GM18861 (cell line): Measurements from ENCODE around the gene PET117.
"Not testable (repeated sequence)": the region's sequence is repeated elsewhere in the genome, so short reads cannot be mapped to it uniquely, and the experiment has no call there.

Source experiments
- ATAC-seq: cut with Tn5 transposase; IDR thresholded peaks from one replicate; pipeline ENCODE4 v1.9.1; 2021; ENCODE audit not compliant: unreplicated experiment

Gene PET117

DNA sequence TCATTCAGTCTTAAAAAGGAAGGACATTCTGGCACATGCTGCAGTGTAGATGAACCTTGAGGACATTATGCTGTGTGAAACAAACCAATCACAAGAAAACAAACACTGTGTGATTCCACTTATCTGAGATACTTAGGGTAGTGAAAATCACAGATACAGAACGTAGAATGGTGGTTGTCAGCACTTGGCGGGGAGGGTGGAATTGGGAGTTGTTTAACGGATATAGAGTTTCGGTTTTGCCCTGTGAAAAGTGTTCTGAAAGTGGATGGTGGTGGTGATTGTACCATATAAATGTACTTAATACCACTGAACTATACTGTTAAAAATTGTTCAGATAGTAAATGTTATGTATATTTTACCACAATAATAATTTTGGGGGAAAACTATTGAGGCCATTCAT is 18.4 kb downstream of the PET117 start:
- ATAC-seq, result no peak

DNA sequence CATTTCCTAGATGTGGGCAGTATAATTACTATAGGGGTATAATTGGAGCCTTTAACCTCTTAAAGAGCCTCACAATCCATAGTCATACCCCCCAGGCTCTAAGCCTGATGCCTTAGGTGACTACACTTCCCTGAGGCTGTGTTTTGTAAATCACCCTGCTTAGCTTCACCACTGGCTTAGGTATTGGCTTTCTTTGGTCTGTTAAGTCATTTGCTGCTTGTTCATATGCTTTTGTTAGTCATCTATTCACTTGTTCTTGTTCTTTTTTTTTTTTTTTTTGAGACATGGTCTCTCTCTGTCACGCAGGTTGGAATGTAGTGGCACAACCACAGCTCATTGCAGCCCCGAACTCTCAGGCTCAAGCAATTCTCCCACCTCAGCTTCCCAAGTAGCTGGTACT is 26.7 kb downstream of the PET117 start:
- no peak for ATAC-seq

DNA sequence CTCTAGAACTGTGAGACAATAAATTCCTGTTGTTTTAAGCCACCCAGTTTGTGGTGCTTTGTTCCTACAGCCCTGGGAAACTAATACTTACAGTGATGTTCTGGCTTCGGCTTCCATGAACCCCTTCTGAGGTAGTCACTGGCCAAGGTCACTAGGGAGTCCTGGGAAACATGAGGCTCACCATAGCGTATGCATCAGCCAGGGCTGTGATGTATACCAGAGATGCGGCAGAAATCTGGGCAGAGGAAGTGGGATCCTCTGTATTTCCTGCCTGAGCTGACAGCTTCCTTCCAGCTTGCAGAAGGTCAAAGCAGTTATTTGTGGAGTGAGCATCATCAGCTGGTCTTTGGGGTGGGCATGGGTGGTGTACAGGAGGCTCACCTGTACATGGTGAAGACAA is 27.9 kb downstream of the PET117 start:
- no peak for ATAC-seq

DNA sequence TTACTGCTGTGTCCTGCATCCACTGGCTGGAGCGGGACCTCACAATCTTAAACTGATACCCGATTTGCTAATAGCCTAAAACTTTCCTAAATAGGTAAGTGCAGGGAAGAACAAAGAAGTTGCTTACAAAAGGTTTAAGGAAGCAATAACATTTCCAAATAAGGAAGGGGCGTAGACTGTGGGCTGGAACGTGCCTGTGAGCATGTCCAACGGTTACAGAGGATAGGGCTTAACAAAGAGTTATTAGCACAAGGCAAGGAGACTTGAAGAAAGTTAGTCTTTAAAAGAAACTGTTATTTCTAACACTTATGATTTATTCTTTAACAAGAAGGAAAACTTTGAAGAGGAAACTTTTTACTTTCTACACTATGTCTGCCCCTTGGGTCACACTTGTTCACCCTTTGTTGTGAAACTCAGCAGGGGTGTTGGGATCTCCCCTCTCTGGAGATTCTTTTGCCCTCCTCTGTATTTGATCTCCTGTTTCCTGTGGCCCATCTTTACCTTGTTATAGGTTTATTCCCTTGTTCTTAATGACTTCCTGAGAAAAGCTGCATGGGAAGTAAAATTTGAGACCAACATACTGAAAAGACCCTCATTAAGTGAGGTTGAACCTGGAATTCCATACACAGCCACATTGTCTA is 28.7 kb downstream of the PET117 start:
- no peak for ATAC-seq

DNA sequence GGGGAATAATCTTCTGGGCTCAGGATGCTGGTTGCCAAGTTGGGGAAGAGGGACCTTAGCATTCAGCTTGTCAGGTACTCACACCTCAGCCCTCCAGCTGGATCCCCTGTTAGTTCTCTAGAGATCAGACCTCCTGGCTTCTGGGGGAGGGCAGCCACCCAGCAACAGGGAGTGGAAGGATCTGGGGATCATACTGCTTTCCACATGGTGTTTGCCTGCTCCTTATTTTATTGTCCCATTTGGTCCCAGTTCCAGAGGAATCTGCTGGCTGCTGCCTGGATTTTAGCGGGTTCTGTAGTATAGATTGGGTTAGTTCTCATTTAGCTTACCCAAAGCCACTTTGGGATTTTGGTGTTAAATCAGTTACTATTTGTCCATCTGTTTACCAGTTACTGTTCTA is 29.3 kb downstream of the PET117 start:
- ATAC-seq, result no peak

DNA sequence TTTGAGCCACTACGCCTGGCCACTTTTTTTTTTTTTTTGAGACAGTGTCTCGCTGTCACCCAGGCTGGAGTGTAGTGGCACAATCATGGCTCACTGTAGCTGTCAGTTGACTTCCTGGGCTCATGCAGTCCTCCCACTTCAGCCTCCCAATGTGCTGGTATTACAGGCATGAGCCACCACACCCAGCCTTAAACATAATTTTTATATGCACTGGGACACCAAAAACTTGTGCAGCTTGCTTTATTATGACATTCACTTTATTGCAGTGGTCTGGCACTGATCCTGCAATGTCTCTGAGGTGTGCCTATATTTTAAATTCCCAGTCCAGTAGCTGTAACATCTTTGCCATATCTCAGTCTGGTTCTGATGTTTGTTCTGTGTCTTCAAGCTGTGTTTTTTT is 34.7 kb downstream of the PET117 start:
- no peak for ATAC-seq

DNA sequence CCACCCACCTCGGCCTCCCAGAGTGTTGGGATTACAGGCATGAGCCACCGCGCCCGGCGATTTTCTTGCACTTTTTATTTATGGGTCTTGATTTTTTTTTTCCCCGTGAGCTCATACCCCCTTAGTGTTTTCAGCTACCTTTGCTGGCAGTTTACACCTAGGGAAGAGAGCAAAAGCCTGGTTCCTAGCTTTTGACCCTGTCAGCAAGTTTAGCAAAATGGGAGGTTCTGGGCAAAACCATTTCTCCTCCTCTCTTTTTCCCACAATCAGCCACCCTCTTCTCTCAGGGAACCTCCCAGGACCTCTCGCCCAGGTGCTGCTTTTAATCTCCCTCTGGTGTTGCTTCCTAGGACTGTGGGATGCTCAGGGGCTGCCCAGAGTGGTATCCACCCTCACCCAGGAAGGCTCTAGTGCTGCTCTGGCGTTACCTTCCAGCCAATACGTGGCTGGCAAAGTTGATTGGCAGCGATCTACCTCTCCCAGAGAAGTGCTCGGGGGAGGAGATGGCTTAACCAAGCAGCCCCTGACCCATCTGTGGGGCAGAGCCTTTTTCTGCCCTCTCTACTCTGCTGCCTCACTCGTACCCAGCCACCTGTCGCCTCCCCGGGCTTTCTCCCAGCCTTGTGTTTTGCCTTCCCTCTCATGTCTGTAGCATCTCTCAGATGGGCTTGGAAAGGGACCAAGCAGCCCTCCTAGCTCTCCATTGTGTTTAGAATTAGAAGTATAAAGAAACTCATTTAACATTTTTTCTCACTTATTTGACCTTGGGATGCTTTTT is 37.4 kb downstream of the PET117 start:
- no peak for ATAC-seq

DNA sequence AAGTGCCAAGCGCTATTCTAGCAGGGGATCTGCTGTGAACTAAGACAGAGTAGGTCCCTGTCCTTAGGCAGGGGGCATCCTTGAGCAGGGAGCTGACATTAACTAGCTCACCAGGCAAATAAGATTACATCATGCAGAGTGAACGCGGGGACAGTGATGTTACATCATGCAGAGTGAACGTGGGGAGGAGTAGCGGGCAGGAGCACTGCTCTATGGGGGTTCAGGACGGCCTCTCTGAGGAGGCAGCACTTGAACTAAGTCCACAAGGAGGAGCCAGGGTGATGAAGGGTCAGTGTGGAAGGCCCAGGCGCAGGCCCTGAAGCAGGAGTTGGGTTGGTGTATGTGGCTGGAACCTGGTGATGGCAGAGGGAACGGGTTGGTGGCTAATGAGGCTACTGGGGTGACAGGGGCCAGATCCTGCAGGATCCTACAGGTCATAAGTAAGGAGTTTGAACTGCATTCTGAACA is 38.7 kb downstream of the PET117 start:
- no peak for ATAC-seq

DNA sequence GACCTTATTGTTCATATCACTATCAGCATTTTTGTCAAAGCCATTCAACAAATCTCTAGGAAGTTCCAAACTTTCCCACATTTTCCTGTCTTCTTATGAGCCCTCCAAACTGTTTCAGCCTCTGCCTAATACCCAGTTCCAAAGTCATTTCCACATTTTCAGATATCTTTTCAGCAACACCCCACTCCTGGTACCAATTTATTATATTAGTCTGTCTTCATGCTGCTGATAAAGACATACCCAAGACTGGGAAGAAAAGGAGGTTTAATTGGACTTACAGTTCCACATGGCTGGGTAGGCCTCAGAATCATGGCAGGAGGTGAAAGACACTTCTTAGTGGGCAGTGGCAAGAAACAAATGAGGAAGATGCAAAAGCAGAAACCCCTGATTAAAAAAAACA is 42.7 kb downstream of the PET117 start:
- ATAC-seq, result not testable (repeated sequence)

DNA sequence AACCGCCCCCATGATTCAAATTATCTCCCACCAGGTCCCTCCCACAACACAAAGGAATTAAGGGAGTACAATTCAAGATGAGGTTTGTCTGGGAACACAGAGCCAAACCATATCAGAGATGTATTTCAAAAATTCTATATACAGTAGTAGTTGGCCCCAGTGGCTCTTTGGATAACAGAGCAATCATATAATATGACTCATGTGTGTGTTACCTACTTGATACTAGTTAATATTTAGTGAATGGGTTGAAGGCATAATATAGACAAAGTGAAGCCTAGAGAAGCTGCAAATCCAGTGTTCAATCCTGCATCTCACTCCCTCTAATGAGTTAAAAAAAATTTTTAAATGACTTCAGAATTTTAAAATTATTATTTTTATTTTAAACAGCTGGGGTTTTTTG is 43.2 kb downstream of the PET117 start:
- no peak for ATAC-seq

DNA sequence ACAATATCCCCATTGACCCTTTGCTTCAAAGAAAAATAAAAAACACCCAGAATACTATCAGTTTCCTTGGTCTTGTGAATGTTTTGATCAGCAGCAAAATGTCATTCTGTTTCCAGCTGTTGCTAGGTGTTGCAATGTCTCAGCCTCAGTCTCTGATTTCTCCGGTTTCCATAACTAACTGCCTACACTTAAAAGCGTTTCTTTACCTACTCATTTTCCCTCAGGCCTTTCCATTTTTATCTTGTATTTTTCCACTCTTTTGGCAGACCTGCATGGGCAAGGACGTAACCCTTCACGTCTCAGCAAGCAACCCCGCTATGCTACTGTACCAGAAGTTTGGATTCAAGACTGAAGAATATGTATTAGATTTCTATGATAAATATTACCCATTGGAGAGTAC is 49.4 kb downstream of the PET117 start:
- ATAC-seq, result no peak

DNA sequence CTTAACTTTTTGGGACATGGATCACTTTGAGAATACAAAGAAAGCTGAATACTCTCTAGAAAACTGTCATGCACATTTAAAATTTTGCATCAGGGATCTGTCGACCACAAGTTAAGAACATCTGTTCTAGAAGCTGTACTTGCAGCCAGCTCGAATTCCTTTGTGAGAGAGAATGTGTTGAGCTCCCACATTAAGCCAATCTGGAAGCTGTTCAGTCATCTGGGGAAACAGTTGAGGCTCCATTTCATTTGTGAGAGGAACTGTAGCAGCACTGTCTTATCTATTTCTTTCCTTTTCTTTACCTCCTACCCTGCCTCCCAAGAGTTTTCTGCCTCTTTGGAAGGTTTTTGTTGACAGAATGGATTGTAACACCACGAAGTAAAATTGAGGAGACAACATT is 50.8 kb downstream of the PET117 start:
- ATAC-seq, result no peak

DNA sequence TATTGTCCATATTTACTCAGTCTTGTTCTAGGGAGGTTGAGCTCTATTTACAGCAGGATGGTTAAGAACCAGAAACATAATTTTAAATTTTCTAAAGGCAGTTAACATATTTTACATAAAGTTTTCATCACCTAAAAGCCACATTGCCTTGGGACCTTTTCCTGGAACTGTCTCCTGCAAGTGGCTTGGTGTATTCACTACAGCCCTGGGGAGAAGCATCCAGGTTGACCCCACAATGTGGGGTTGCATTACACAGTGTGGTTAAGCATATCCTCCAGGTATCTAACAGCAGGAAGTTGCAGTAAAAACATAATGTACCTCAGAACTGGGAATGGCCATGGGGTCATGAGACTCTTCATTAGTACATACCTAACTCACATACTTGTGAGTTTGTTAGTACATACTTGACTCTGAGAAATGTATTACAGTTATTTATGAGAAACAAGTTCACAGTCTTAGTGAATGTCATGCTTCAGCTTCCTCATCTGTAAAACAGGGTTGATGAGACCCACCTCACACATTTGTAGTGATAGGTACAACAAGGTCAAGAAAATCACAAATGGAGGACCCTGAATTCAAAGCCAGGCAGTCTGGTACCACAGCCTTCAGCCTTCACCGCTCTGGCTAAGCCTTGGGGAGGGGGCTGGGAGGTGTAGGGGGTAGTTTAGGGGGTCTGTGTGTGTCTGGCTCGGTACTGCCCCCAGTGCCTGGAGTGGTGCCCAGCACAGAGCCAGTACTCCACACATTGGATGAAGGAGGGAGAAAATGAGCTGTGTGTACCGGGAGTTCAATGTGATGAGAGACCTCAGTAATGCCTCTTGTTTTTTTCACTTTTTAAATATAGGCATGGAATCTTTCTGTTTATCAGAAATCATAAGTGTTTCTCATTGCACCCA is 52.9 kb downstream of the PET117 start:
- no peak for ATAC-seq

DNA sequence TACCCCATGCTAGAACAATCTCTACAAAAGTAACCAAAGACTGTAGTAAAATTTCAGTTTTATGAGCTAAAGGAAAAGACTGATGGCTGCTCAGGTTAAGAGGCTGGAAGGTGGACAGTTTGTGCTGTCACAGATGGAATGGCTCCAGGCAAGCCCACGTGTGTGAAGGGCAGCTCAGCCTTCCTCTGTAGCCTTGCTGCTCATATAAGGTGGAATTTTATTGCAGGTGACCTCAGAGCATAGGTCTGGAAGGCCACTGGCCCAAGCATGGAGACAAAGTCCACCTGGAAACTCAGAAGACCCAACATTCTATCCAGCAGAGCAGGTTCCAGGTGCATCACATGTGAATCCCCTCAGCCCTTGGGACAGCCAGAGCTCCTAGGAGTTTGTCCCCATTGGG is 53.6 kb downstream of the PET117 start:
- ATAC-seq, result no peak
